Endothelial cell of umbilical vein (primary cell): ENCODE data around the gene PIGM. TPM values are rescaled to one million over a fixed set of nuclear protein-coding genes. Genes with fewer than 3 reads are reported as not detected.

Experiments
- BruUV-seq: library from RNA; stranded (reverse); fragments of 400-500 nt; replicated peaks from 2 replicates; lab custom pipeline; 2021; lab: Mats Ljungman, UMichigan
- CTCF ChIA-PET: fragments of 300-600, 350-600 bp; sonication (Branson Sonifier 250); formaldehyde crosslinking; loops from one replicate; lab custom pipeline; 2021; ENCODE audit warnings: antibody characterized with exemption, inconsistent platforms; lab: Charles Lee
- POLR2A ChIA-PET: fragments of 300-600, 350-600 bp; sonication (Branson Sonifier 250); formaldehyde crosslinking; loops from one replicate; lab custom pipeline; 2021; ENCODE audit warnings: antibody characterized with exemption, inconsistent platforms; lab: Charles Lee
- DNase-seq: peaks from one replicate; pipeline ENCODE4 v3.0.0-alpha.2; 2011; ENCODE audit warnings: low read depth, low spot score
- FAIRE-seq: peaks from 2 replicates; lab custom pipeline; 2011; peaks lifted over from hg19 to GRCh38; lab: Jason Lieb, UNC
- H2AFZ ChIP-seq: 2 replicates; pipeline ENCODE4 v1.6.0; 2012; ENCODE audit warnings: low read depth, low read length, control low read depth, inconsistent platforms
- H3K27ac ChIP-seq: 2 replicates; pipeline ENCODE4 v1.5.1; 2011; ENCODE audit warnings: low read depth, mild to moderate bottlenecking, control low read depth, low read length, moderate library complexity; ENCODE audit not compliant: insufficient read depth
- H3K27me3 ChIP-seq, 2 experiments: 2 replicates each; pipeline versions ENCODE4 v1.6.0 to v1.6.1; 2011; ENCODE audit warnings: low read length in 2 of 2, mixed read lengths in 1 of 2; ENCODE audit not compliant: control insufficient read depth in 2 of 2, insufficient read depth in 2 of 2
- H3K36me3 ChIP-seq, 2 experiments: 2 replicates in 1 of 2; 3 replicates in 1 of 2; pipeline ENCODE4 v1.5.1; 2011; ENCODE audit warnings: low read length in 2 of 2, mild to moderate bottlenecking in 1 of 2, moderate library complexity in 1 of 2; ENCODE audit not compliant: control insufficient read depth in 2 of 2, insufficient read depth in 2 of 2; ENCODE audit errors: extremely low read depth in 1 of 2
- H3K4me1 ChIP-seq: 3 replicates; pipeline ENCODE4 v1.5.1; 2011; ENCODE audit warnings: mild to moderate bottlenecking, low read length; ENCODE audit not compliant: control insufficient read depth, insufficient read depth; ENCODE audit errors: extremely low read depth
- H3K4me2 ChIP-seq: 2 replicates; pipeline ENCODE4 v1.6.1; 2011; ENCODE audit warnings: low read length, control low read depth, mixed read lengths; ENCODE audit not compliant: insufficient read depth
- H3K4me3 ChIP-seq, 3 experiments: fragments of 200-600 bp in 1 of 3; sonication (generic), shearing (Covaris generic) in 1 of 3; replicated peaks in 1 of 3; 2 replicates each; pipeline ENCODE4 v1.5.1; 2011 to 2016; ENCODE audit warnings: control low read depth in 3 of 3, low read length in 3 of 3, mild to moderate bottlenecking in 2 of 3, inconsistent platforms in 1 of 3, low read depth in 1 of 3, moderate library complexity in 1 of 3; ENCODE audit not compliant: insufficient read depth in 1 of 3
- H3K79me2 ChIP-seq: 2 replicates; pipeline ENCODE4 v1.6.0; 2012; ENCODE audit warnings: low read length, inconsistent platforms; ENCODE audit not compliant: control insufficient read depth, insufficient read depth
- H3K9ac ChIP-seq: replicated peaks from 2 replicates; pipeline ENCODE3; 2011; ENCODE audit warnings: low read length, control low read depth; ENCODE audit not compliant: insufficient read depth; ENCODE audit errors: extremely low read depth
- H3K9me1 ChIP-seq: replicated peaks from 3 replicates; pipeline ENCODE4 v1.6.0; 2011; ENCODE audit warnings: mild to moderate bottlenecking, low read length; ENCODE audit not compliant: control insufficient read depth, insufficient read depth; ENCODE audit errors: extremely low read depth
- H3K9me3 ChIP-seq: replicated peaks from 2 replicates; pipeline ENCODE4 v1.5.1; 2012; ENCODE audit warnings: low read length, inconsistent platforms; ENCODE audit not compliant: control insufficient read depth, insufficient read depth
- H4K20me1 ChIP-seq: replicated peaks from 2 replicates; pipeline ENCODE3; 2011; ENCODE audit warnings: mild to moderate bottlenecking, low read length; ENCODE audit not compliant: control insufficient read depth, insufficient read depth; ENCODE audit errors: extremely low read depth
- EZH2 ChIP-seq: IDR thresholded peaks from 2 replicates; pipeline ENCODE4 v1.6.1; 2012; ENCODE audit warnings: borderline replicate concordance, low read depth, mild to moderate bottlenecking, moderate library complexity, low read length, inconsistent platforms; ENCODE audit not compliant: severe bottlenecking
- FOS ChIP-seq: IDR thresholded peaks from 2 replicates; pipeline ENCODE4 v1.6.1; 2011; ENCODE audit warnings: mild to moderate bottlenecking, low read length, moderate library complexity, borderline replicate concordance; ENCODE audit not compliant: insufficient read depth
- GATA2 ChIP-seq: IDR thresholded peaks from 2 replicates; pipeline ENCODE4 v1.7.0; 2011; ENCODE audit warnings: low read depth, mild to moderate bottlenecking, moderate library complexity, mixed read lengths, low read length; ENCODE audit not compliant: insufficient read length, insufficient read depth
- JUN ChIP-seq: IDR thresholded peaks from 2 replicates; pipeline ENCODE4 v1.6.1; 2011; ENCODE audit warnings: borderline replicate concordance, low read depth; ENCODE audit not compliant: insufficient read length, insufficient read depth
- MYC ChIP-seq: IDR thresholded peaks from one replicate; pipeline ENCODE4 v1.6.1; 2011; ENCODE audit warnings: mild to moderate bottlenecking, low read depth, low read length
- POLR2A ChIP-seq: IDR thresholded peaks from 2 replicates; pipeline ENCODE4 v1.6.1; 2012; ENCODE audit warnings: low read depth, mild to moderate bottlenecking, control low read depth, low read length
- POLR2AphosphoS5 ChIP-seq: IDR thresholded peaks from 2 replicates; pipeline ENCODE4 v1.6.1; 2012; ENCODE audit warnings: low read depth, mild to moderate bottlenecking, control low read depth, low read length, moderate library complexity; ENCODE audit not compliant: insufficient read depth
- dilution Hi-C: fragments of 300-500 bp; cut with MboI; formaldehyde crosslinking; loops from one replicate; pipeline ENCODE4 v1.15.0; 2019; ENCODE audit warnings: low sequenced_read_pairs; ENCODE audit not compliant: extremely low pct_ligation_motif_present
- intact Hi-C: fragments of 100-400 bp; cut with micrococcal nuclease; formaldehyde crosslinking; loops from one replicate; pipeline ENCODE4 v1.10.0; 2022
- polyA plus RNA-seq, 4 experiments: library from polyadenylated mRNA; depleted of rRNA in 3 of 4; stranded (reverse) in 3 of 4; unstranded in 1 of 4; fragments of >200 nt; gene quantifications; 2 replicates each; pipeline versions ENCODE4 v1.2.1 to v1.2.3, GENCODE V29; 2011 to 2012; ENCODE audit warnings: missing spikeins in 1 of 4
- total RNA-seq: library from RNA; stranded (reverse); gene quantifications from 2 replicates; pipeline ENCODE4 v1.2.3, GENCODE V29; 2021
- TF ChIP-seq, protein P1 (sequence below), 2 donors: IDR thresholded peaks; 1 replicate in 1 of 2; 2 replicates in 1 of 2; pipeline ENCODE4 v1.5.1; 2011; ENCODE audit warnings: low read length in 2 of 2, mild to moderate bottlenecking in 2 of 2, moderate library complexity in 2 of 2, control low read depth in 1 of 2, inconsistent platforms in 1 of 2, low read depth in 1 of 2; ENCODE audit not compliant: insufficient read depth in 1 of 2; ENCODE audit errors: extremely low read depth in 1 of 2
- TF ChIP-seq, protein P2 (sequence below): IDR thresholded peaks from 2 replicates; pipeline ENCODE4 v1.6.1; 2011; ENCODE audit not compliant: insufficient read depth, insufficient read length

PIGM gene
- total and polyA plus RNA-seq, 2 donors (not counting 3 experiments of a cell fraction or from before 2014, with no cell fraction given) = 3.4 to 5.4 TPM

DNA sequence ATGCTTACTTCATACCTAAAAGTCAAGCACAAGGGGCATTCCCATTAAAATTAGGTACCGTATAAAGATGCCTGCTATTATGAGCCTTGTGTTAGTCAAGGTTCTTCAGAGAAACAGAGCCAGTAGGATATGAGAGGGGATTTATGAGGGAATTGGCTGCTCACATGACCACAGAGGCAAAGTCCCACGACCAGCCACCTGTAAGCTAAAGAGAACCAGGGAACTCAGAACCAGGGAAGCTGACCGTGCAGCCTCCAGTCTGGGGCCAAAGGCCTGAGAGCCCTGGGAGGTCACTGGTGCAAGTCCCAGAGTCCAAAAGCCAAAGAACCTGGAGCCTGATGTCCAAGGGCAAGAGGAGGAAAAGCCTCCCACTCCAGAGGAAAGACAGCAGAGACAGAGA is 20.0 kb downstream of the PIGM start:
- dilution Hi-C loops = no loop called here
- no TSS peak for BruUV-seq
- Histone ChIP-seq H3K79me2 (no peaks in the 10 kb centered on the region), H3K9me1 (no peaks in the 10 kb centered on the region), H3K9me3 (no peaks in the 10 kb centered on the region), H2AFZ (no peak overlapping the region), H3K4me3 (no peak overlapping the region), H3K4me1 (no peaks in the 10 kb centered on the region), H4K20me1 (no peaks in the 10 kb centered on the region), H3K36me3 (no peaks in the 10 kb centered on the region), H3K27ac (no peak overlapping the region), H3K27me3 (peaks cover 19 to 20% of the 10 kb centered on the region in 2 experiments), H3K4me2 (no peak overlapping the region), H3K9ac (no peak overlapping the region)
- POLR2A ChIA-PET = no interaction called here
- DNase-seq (no peak), FAIRE-seq (no peak)
- intact Hi-C loops = no loop called here
- CTCF ChIA-PET = no interaction called here
- no peak for TF ChIP-seq POLR2A
- TF ChIP-seq, protein P1, sequence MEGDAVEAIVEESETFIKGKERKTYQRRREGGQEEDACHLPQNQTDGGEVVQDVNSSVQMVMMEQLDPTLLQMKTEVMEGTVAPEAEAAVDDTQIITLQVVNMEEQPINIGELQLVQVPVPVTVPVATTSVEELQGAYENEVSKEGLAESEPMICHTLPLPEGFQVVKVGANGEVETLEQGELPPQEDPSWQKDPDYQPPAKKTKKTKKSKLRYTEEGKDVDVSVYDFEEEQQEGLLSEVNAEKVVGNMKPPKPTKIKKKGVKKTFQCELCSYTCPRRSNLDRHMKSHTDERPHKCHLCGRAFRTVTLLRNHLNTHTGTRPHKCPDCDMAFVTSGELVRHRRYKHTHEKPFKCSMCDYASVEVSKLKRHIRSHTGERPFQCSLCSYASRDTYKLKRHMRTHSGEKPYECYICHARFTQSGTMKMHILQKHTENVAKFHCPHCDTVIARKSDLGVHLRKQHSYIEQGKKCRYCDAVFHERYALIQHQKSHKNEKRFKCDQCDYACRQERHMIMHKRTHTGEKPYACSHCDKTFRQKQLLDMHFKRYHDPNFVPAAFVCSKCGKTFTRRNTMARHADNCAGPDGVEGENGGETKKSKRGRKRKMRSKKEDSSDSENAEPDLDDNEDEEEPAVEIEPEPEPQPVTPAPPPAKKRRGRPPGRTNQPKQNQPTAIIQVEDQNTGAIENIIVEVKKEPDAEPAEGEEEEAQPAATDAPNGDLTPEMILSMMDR (IDR thresholded peaks at IDR 0.05; ENCODE audit: extremely low read depth in 1 of 2, insufficient read depth in 1 of 2, low read depth in 1 of 2, low read length in 2 of 2) = no peak
- TF ChIP-seq EZH2 = no peak

DNA sequence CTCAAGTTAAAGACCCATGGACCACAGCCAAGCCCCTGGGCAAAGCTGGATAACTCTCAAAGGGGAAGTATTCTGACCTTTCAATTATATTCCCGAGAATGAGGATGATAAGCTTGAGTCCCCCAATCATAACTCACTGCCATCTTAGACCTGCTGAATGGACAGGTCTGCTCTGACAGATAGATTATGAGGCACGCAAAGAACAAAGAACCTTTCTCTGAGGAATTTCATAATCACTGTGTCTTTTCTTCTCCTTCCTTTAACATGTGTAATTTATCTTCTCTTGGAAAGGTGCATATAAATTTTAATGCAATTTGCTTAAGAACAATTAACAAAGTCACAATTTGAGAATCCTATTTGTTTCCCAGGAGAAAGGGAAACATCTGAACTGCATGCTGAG is 22.0 kb downstream of the PIGM start:
- H3K9me3 ChIP-seq = no peaks in the 10 kb centered on the region
- intact Hi-C loops (no loop called here), dilution Hi-C loops (no loop called here)
- ChIA-PET POLR2A (no interaction called here), CTCF (interaction anchor here (5.9 to 7.4 kb wide), 2 partner anchors 117 to 211 kb away, joined by 121 to 153 read pairs; no protein-coding TSS in a partner anchor)
- no peaks in the 10 kb centered on the region for H4K20me1 ChIP-seq
- BruUV-seq = no TSS peak
- FAIRE-seq (no peak), DNase-seq (no peak)
- peaks cover 19 to 20% of the 10 kb centered on the region in 2 experiments for H3K27me3 ChIP-seq
- no peak overlapping the region for H3K9ac ChIP-seq
- H3K27ac ChIP-seq = no peak overlapping the region
- H3K36me3 ChIP-seq = no peaks in the 10 kb centered on the region
- no peak overlapping the region for H3K4me2 ChIP-seq
- H3K4me3 ChIP-seq = no peak overlapping the region
- H3K9me1 ChIP-seq = no peaks in the 10 kb centered on the region
- no peaks in the 10 kb centered on the region for H3K4me1 ChIP-seq
- TF ChIP-seq, protein P1 (IDR thresholded peaks at IDR 0.05; ENCODE audit: extremely low read depth in 1 of 2, insufficient read depth in 1 of 2, low read depth in 1 of 2, low read length in 2 of 2) = no peak
- TF ChIP-seq POLR2AphosphoS5 = no peak
- no peak for TF ChIP-seq FOS
- TF ChIP-seq GATA2 = no peak
- no peak for TF ChIP-seq POLR2A
- TF ChIP-seq, protein P2, sequence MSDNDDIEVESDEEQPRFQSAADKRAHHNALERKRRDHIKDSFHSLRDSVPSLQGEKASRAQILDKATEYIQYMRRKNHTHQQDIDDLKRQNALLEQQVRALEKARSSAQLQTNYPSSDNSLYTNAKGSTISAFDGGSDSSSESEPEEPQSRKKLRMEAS = no peak
- TF ChIP-seq MYC = no peak
- no peak for TF ChIP-seq JUN
- no peak for TF ChIP-seq EZH2
- H2AFZ ChIP-seq = no peak overlapping the region
- H3K79me2 ChIP-seq = no peaks in the 10 kb centered on the region
